RWPE1 (cell line): ENCODE measurements around the gene MYH13.

ENCODE experiments used
- CTCF ChIA-PET: fragments of 350-600 bp; sonication (Branson Sonifier 250); formaldehyde crosslinking; extraction: SDS; loops from one replicate; lab custom pipeline; 2021; lab: Yijun Ruan, JAX
- POLR2A ChIA-PET: fragments of 400-600 bp; formaldehyde crosslinking; extraction: SDS; loops from one replicate; lab custom pipeline; 2020; ENCODE audit warnings: antibody characterized with exemption; ENCODE audit not compliant: low non-redundant PET; lab: Yijun Ruan, JAX
- DNase-seq: peaks from one replicate; pipeline ENCODE4 v3.0.0; 2012; ENCODE audit warnings: low spot score
- H3K27ac ChIP-seq: fragments of 450-650 bp; 2 replicates; pipeline ENCODE4 v1.5.1; 2017
- TF ChIP-seq, protein P1 (sequence below): fragments of 450-650 bp; conservative IDR thresholded peaks from 2 replicates; pipeline ENCODE4 v1.5.1; 2017; ENCODE audit warnings: low read depth, mild to moderate bottlenecking

MYH13 gene

GRCh38 chr17:10372906-10373305, at the start of gene MYH13:
MYH13 (minus strand) TSS chr17:10373006; CDS start chr17:10364530, 8,476 bp downstream.
- no peak within 1 kb of the TSS for H3K27ac ChIP-seq
- TF ChIP-seq, protein P1, sequence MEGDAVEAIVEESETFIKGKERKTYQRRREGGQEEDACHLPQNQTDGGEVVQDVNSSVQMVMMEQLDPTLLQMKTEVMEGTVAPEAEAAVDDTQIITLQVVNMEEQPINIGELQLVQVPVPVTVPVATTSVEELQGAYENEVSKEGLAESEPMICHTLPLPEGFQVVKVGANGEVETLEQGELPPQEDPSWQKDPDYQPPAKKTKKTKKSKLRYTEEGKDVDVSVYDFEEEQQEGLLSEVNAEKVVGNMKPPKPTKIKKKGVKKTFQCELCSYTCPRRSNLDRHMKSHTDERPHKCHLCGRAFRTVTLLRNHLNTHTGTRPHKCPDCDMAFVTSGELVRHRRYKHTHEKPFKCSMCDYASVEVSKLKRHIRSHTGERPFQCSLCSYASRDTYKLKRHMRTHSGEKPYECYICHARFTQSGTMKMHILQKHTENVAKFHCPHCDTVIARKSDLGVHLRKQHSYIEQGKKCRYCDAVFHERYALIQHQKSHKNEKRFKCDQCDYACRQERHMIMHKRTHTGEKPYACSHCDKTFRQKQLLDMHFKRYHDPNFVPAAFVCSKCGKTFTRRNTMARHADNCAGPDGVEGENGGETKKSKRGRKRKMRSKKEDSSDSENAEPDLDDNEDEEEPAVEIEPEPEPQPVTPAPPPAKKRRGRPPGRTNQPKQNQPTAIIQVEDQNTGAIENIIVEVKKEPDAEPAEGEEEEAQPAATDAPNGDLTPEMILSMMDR: no peak
- ChIA-PET CTCF (no interaction called here), POLR2A (no interaction called here)
- DNase-seq: no peak

DNA sequence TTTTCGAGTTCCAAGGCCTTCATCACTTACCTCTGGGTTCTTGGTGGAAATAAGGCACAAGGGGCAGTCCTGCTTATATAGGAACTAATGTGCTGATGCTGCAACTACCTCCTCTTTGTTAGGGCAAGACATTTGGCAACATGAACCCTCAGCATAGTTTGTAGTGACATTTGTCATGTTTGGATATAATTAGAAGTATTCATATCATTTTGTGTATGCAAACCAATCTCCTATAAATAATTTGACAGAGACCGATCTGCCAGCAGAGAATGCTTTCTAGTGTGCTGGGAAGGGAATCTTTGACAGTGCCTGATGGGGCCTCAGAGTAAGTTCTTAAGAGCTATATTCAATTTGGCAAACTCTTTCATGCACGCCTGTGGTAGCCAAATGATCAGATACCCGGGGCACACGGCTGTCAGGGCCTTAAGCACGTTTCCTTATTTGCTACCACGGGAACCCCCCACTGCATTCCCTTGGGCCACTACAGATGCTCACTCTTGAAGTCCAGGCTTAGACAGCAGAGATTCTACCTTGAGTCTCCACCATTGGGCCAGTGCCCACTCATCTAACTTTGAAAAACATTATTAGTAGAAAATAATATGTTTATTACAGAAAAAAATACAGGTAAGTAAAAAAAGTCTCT, 49.2 kb upstream of the MYH13 start, which contains the start of gene MYH8:
Gene MYH8, minus strand, starts transcription at position 51 of the 643 bp plus-strand sequence. CDS start 1,723 bp downstream, outside the sequence.
- POLR2A ChIA-PET: no interaction called here
- H3K27ac ChIP-seq: no peak within 1 kb of the TSS
- CTCF ChIA-PET: no interaction called here
- DNase-seq: no peak
- TF ChIP-seq, protein P1: no peak

DNA sequence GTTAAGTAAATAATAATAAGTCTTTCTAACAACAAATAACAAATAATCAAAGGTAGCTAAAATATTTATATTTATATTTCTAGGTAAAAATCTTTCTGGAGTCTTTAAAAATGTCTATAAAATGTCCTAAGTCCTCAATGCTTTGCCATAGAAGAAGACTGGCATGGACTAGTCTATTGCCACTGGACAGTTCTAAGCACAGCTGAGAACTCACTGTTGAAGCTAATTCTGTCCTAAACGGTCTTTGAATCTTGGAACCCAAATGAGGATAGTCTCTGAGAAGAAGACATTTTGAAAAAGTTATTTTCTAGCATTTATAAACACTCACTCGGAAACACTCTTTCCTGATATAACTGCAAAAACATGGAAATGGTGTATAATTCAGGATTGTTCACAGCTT, 48.4 kb upstream of the MYH13 start:
- POLR2A ChIA-PET: no interaction called here
- TF ChIP-seq, protein P1: no peak
- CTCF ChIA-PET: interaction anchor here (0.5 kb wide), 1 partner anchor 478 kb away, joined by 3 read pairs; no protein-coding TSS in a partner anchor
- no peak overlapping the region for H3K27ac ChIP-seq
- no peak for DNase-seq

DNA sequence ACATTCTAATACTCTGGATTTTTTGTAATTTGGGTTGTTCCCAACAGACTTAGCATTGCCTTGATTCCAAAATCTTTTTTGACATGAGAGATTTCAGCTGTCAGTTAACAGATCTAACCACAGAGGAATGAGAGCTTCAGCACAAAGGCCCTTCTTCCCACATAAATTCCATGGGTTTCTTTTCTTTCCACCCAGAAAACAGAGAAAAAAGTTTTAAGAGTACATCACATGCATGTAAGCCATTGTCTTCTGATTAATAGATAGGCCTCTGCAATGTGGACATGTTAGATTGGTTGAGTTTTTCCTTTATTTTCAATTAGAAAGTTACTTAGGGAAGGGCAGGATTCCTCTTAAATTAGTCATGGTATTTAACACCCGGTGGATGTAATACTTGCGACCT, 48.0 kb upstream of the MYH13 start:
- TF ChIP-seq, protein P1: no peak
- no peak overlapping the region for H3K27ac ChIP-seq
- peak; percentile 8 for DNase-seq
- ChIA-PET POLR2A (no interaction called here), CTCF (no interaction called here)

GRCh38 chr17:10417431-10417830, 44.6 kb upstream of the MYH13 start:
- DNase-seq: no peak
- H3K27ac ChIP-seq: no peak overlapping the region
- TF ChIP-seq, protein P1: no peak
- ChIA-PET POLR2A (no interaction called here), CTCF (interaction anchor here (0.7 kb wide), 1 partner anchor 200 kb away, joined by 5 read pairs; no protein-coding TSS in a partner anchor)

GRCh38 chr17:10415161-10415560, 42.4 kb upstream of the MYH13 start:
- ChIA-PET POLR2A (no interaction called here), CTCF (no interaction called here)
- TF ChIP-seq, protein P1: no peak
- H3K27ac ChIP-seq: no peak overlapping the region
- DNase-seq: no peak
